ENCODE results near the gene TECR.
"Not testable (repeated sequence)": the region's sequence is repeated elsewhere in the genome, so short reads cannot be mapped to it uniquely, and the experiment has no call there.

TECR gene

GRCh38 chr19:14563989-14564651 lies 34.7 kb downstream of the TECR start:
- H3K9ac ChIP-seq (ENCODE audit: low read length): no peak overlapping the region
- no peak overlapping the region for H3K4me3 ChIP-seq (ENCODE audit: low read depth, low read length)
- H3K27me3 ChIP-seq (ENCODE audit: control insufficient read depth, insufficient read depth, low read length): no peaks in the 10 kb centered on the region
- H3K36me3 ChIP-seq (ENCODE audit: control insufficient read depth, insufficient read depth, low read length): peaks cover 28% of the 10 kb centered on the region
- peaks cover 48% of the 10 kb centered on the region for H3K4me1 ChIP-seq (ENCODE audit: control insufficient read depth, insufficient read depth, low read length)
- H3K9me3 ChIP-seq (ENCODE audit: control insufficient read depth, insufficient read depth, low read depth, low read length): no peaks in the 10 kb centered on the region
- H3K27ac ChIP-seq (ENCODE audit: low read depth, low read length): no peak overlapping the region

- not testable (repeated sequence) for H3K9me3 ChIP-seq (ENCODE audit: control insufficient read depth, insufficient read depth, low read depth, low read length); H3K9ac ChIP-seq (ENCODE audit: low read length); H3K27ac ChIP-seq (ENCODE audit: low read depth, low read length); H3K4me3 ChIP-seq (ENCODE audit: low read depth, low read length); H3K27me3 ChIP-seq (ENCODE audit: control insufficient read depth, insufficient read depth, low read length)
- peaks cover 47% of the 10 kb centered on the region for H3K4me1 ChIP-seq (ENCODE audit: control insufficient read depth, insufficient read depth, low read length)
- H3K36me3 ChIP-seq (ENCODE audit: control insufficient read depth, insufficient read depth, low read length): peaks cover 28% of the 10 kb centered on the region
These were observed 35.4 kb downstream of the TECR start for GRCh38 chr19:14564652-14565297.

- Histone ChIP-seq H3K4me3 (ENCODE audit: low read depth, low read length) (no peak overlapping the region), H3K9me3 (ENCODE audit: control insufficient read depth, insufficient read depth, low read depth, low read length) (no peaks in the 10 kb centered on the region), H3K9ac (ENCODE audit: low read length) (no peak overlapping the region), H3K27me3 (ENCODE audit: control insufficient read depth, insufficient read depth, low read length) (no peaks in the 10 kb centered on the region), H3K4me1 (ENCODE audit: control insufficient read depth, insufficient read depth, low read length) (peaks cover 41% of the 10 kb centered on the region), H3K36me3 (ENCODE audit: control insufficient read depth, insufficient read depth, low read length) (peaks cover 28% of the 10 kb centered on the region), H3K27ac (ENCODE audit: low read depth, low read length) (no peak overlapping the region)
These were observed 35.9 kb downstream of the TECR start for GRCh38 chr19:14565298-14565679.

- Histone ChIP-seq H3K4me1 (ENCODE audit: control insufficient read depth, insufficient read depth, low read length) (peaks cover 34% of the 10 kb centered on the region), H3K9ac (ENCODE audit: low read length) (no peak overlapping the region), H3K27ac (ENCODE audit: low read depth, low read length) (no peak overlapping the region), H3K36me3 (ENCODE audit: control insufficient read depth, insufficient read depth, low read length) (peaks cover 28% of the 10 kb centered on the region), H3K27me3 (ENCODE audit: control insufficient read depth, insufficient read depth, low read length) (no peaks in the 10 kb centered on the region), H3K9me3 (ENCODE audit: control insufficient read depth, insufficient read depth, low read depth, low read length) (no peaks in the 10 kb centered on the region), H3K4me3 (ENCODE audit: low read depth, low read length) (no peak overlapping the region)
These were observed 36.6 kb downstream of the TECR start for GRCh38 chr19:14565765-14566711.

GRCh38 chr19:14566712-14567077 lies 37.3 kb downstream of the TECR start:
- Histone ChIP-seq H3K4me1 (ENCODE audit: control insufficient read depth, insufficient read depth, low read length) (peaks cover 27% of the 10 kb centered on the region), H3K4me3 (ENCODE audit: low read depth, low read length) (no peak overlapping the region), H3K27ac (ENCODE audit: low read depth, low read length) (no peak overlapping the region), H3K9ac (ENCODE audit: low read length) (no peak overlapping the region), H3K36me3 (ENCODE audit: control insufficient read depth, insufficient read depth, low read length) (peaks cover 28% of the 10 kb centered on the region), H3K9me3 (ENCODE audit: control insufficient read depth, insufficient read depth, low read depth, low read length) (no peaks in the 10 kb centered on the region), H3K27me3 (ENCODE audit: control insufficient read depth, insufficient read depth, low read length) (no peaks in the 10 kb centered on the region)

GRCh38 chr19:14567079-14567478 lies 37.7 kb downstream of the TECR start:
- Histone ChIP-seq H3K4me3 (ENCODE audit: low read depth, low read length) (no peak overlapping the region), H3K27ac (ENCODE audit: low read depth, low read length) (no peak overlapping the region), H3K4me1 (ENCODE audit: control insufficient read depth, insufficient read depth, low read length) (peaks cover 24% of the 10 kb centered on the region), H3K9ac (ENCODE audit: low read length) (no peak overlapping the region), H3K27me3 (ENCODE audit: control insufficient read depth, insufficient read depth, low read length) (no peaks in the 10 kb centered on the region), H3K9me3 (ENCODE audit: control insufficient read depth, insufficient read depth, low read depth, low read length) (no peaks in the 10 kb centered on the region), H3K36me3 (ENCODE audit: control insufficient read depth, insufficient read depth, low read length) (peaks cover 28% of the 10 kb centered on the region)

GRCh38 chr19:14570864-14571527 lies 41.6 kb downstream of the TECR start:
- Histone ChIP-seq H3K27ac (ENCODE audit: low read depth, low read length) (no peak overlapping the region), H3K4me1 (ENCODE audit: control insufficient read depth, insufficient read depth, low read length) (peaks cover 2% of the 10 kb centered on the region; the same call in 1 of the 2 replicates)

GRCh38 chr19:14571695-14572490 lies 42.5 kb downstream of the TECR start, which contains the start of gene NDUFB7:
Gene NDUFB7 (minus strand): TSS chr19:14572066. CDS start chr19:14572000, 66 bp downstream.
- peak within 1 kb of the TSS; percentile 41; the same call in 1 of the 2 replicates for H3K27ac ChIP-seq (ENCODE audit: low read depth, low read length)

More at GRCh38 chr19:14570864-14571527, 41.6 kb downstream of the TECR start:
- no peaks in the 10 kb centered on the region for H3K9me3 ChIP-seq (ENCODE audit: control insufficient read depth, insufficient read depth, low read depth, low read length)
- H3K36me3 ChIP-seq (ENCODE audit: control insufficient read depth, insufficient read depth, low read length): peaks cover 17% of the 10 kb centered on the region
- H3K27me3 ChIP-seq (ENCODE audit: control insufficient read depth, insufficient read depth, low read length): no peaks in the 10 kb centered on the region
- peak overlapping the region; percentile 82 for H3K9ac ChIP-seq (ENCODE audit: low read length)
- H3K4me3 ChIP-seq (ENCODE audit: low read depth, low read length): peak overlapping the region; percentile 86

GRCh38 chr19:14575428-14575980 lies 46.1 kb downstream of the TECR start:
- Histone ChIP-seq H3K27ac (ENCODE audit: low read depth, low read length) (no peak overlapping the region), H3K4me1 (ENCODE audit: control insufficient read depth, insufficient read depth, low read length) (peaks cover 2% of the 10 kb centered on the region; the same call in 1 of the 2 replicates)

More at GRCh38 chr19:14571695-14572490, 42.5 kb downstream of the TECR start, which contains the start of gene NDUFB7:
- peaks cover 2% of the 10 kb centered on the region; the same call in 1 of the 2 replicates for H3K4me1 ChIP-seq (ENCODE audit: control insufficient read depth, insufficient read depth, low read length)
- no peaks in the 10 kb centered on the region for H3K27me3 ChIP-seq (ENCODE audit: control insufficient read depth, insufficient read depth, low read length)
- peaks cover 12% of the 10 kb centered on the region for H3K36me3 ChIP-seq (ENCODE audit: control insufficient read depth, insufficient read depth, low read length)
- peak within 1 kb of the TSS; percentile 82 for H3K9ac ChIP-seq (ENCODE audit: low read length)
- H3K9me3 ChIP-seq (ENCODE audit: control insufficient read depth, insufficient read depth, low read depth, low read length): no peaks in the 10 kb centered on the region
- peak within 1 kb of the TSS; percentile 86 for H3K4me3 ChIP-seq (ENCODE audit: low read depth, low read length)

More at GRCh38 chr19:14575428-14575980, 46.1 kb downstream of the TECR start:
- no peaks in the 10 kb centered on the region for H3K36me3 ChIP-seq (ENCODE audit: control insufficient read depth, insufficient read depth, low read length)
- no peaks in the 10 kb centered on the region for H3K27me3 ChIP-seq (ENCODE audit: control insufficient read depth, insufficient read depth, low read length)
- no peak overlapping the region for H3K9ac ChIP-seq (ENCODE audit: low read length)
- no peaks in the 10 kb centered on the region for H3K9me3 ChIP-seq (ENCODE audit: control insufficient read depth, insufficient read depth, low read depth, low read length)
- no peak overlapping the region for H3K4me3 ChIP-seq (ENCODE audit: low read depth, low read length)

Measured in HUES6 (cell line).